Natural killer cell (primary cell): ENCODE data around the gene RGS8. TPM values are rescaled to one million over a fixed set of nuclear protein-coding genes. Genes with fewer than 3 reads are reported as not detected.

Experiments
- ATAC-seq, 3 donors: fragments of 150-1000 bp in 2 of 3; fragments of 200-7000 bp in 1 of 3; cut with Tn5 transposase; 1 replicate in 1 of 3; 2 replicates in 2 of 3; pipeline ENCODE4 v1.10.0; 2021; ENCODE audit warnings: mild to moderate bottlenecking in 2 of 3, moderate library complexity in 2 of 3
- DNase-seq, 2 donors: peaks; one replicate each; pipeline versions ENCODE4 v3.0.0 to v3.0.0-alpha.2; 2013 to 2021; ENCODE audit warnings: mixed read lengths in 1 of 2
- H3K27ac ChIP-seq: one replicate; pipeline ENCODE4 v1.5.1; 2013; ENCODE audit warnings: mild to moderate bottlenecking, low read length
- H3K27me3 ChIP-seq: one replicate; pipeline ENCODE4 v1.6.1; 2013; ENCODE audit warnings: low read length; ENCODE audit not compliant: control insufficient read depth, insufficient read depth
- H3K36me3 ChIP-seq: one replicate; pipeline ENCODE4 v1.6.1; 2013; ENCODE audit warnings: low read length; ENCODE audit not compliant: control insufficient read depth, insufficient read depth
- H3K4me1 ChIP-seq: one replicate; pipeline ENCODE4 v1.6.1; 2013; ENCODE audit warnings: low read length; ENCODE audit not compliant: control insufficient read depth, insufficient read depth
- H3K4me3 ChIP-seq: one replicate; pipeline ENCODE4 v1.5.1; 2013; ENCODE audit warnings: low read length
- H3K9me3 ChIP-seq: one replicate; pipeline ENCODE4 v1.6.1; 2013; ENCODE audit warnings: low read length; ENCODE audit not compliant: control insufficient read depth, insufficient read depth
- H3K27ac Mint-ChIP-seq, 2 donors: one replicate each; pipeline ENCODE4 v1.8.0; 2022; ENCODE audit warnings: mild to moderate bottlenecking in 2 of 2, mixed read lengths in 2 of 2, moderate library complexity in 1 of 2
- H3K27me3 Mint-ChIP-seq, 2 donors: one replicate each; pipeline ENCODE4 v1.8.0; 2022; ENCODE audit warnings: low read depth in 2 of 2, mixed read lengths in 2 of 2
- H3K36me3 Mint-ChIP-seq: one replicate; pipeline ENCODE4 v1.8.0; 2022; ENCODE audit warnings: mixed read lengths
- H3K4me1 Mint-ChIP-seq, 2 donors: one replicate each; pipeline ENCODE4 v1.8.0; 2022; ENCODE audit warnings: mixed read lengths in 2 of 2
- H3K4me3 Mint-ChIP-seq: one replicate; pipeline ENCODE4 v1.8.0; 2022; ENCODE audit warnings: mild to moderate bottlenecking, moderate library complexity, mixed read lengths
- H3K9me3 Mint-ChIP-seq, 2 donors: one replicate each; pipeline ENCODE4 v1.8.0; 2022; ENCODE audit warnings: mixed read lengths in 2 of 2
- CTCF ChIP-seq: fragments of 200-600 bp; IDR thresholded peaks from one replicate; pipeline ENCODE4 v1.8.0; 2022; ENCODE audit warnings: antibody characterized with exemption
- WGBS: methylation state at CpG from one replicate; pipeline ENCODE4 v1.1.7; 2013; ENCODE audit warnings: missing lambda C conversion rate; ENCODE audit not compliant: insufficient coverage; 5-methylcytosine and 5-hydroxymethylcytosine counted together
- intact Hi-C: fragments of 100-400 bp; cut with micrococcal nuclease; formaldehyde crosslinking; loops from one replicate; pipeline ENCODE4 v1.14.2; 2022
- total RNA-seq, 4 donors: library from RNA; stranded (reverse); fragments of 120-200 nt in 1 of 4; gene quantifications; one replicate each; pipeline versions ENCODE4 v1.2.3 to v1.2.4, GENCODE V29; 2013 to 2022

Gene RGS8
- total RNA-seq, 3 donors from 2014 or later (not counting 1 experiment from before 2014, with no cell fraction given): not detected

GRCh38 chr1:182670032-182670749, 14.2 kb downstream of the RGS8 start:
- no peak for DNase-seq
- no peaks in the 10 kb centered on the region for H3K4me1 Mint-ChIP-seq
- no peak overlapping the region for H3K27ac Mint-ChIP-seq
- no peaks in the 10 kb centered on the region for H3K36me3 Mint-ChIP-seq
- Histone ChIP-seq H3K36me3 (no peaks in the 10 kb centered on the region), H3K27ac (no peak overlapping the region), H3K9me3 (no peaks in the 10 kb centered on the region), H3K4me1 (no peaks in the 10 kb centered on the region), H3K27me3 (peaks cover 4% of the 10 kb centered on the region), H3K4me3 (no peak overlapping the region)
- no peak for ATAC-seq
- 90% methylated on average over 9 of the region's 11 CpGs for WGBS
- no peak overlapping the region for H3K4me3 Mint-ChIP-seq
- intact Hi-C loops: no loop called here
- peaks cover 24 to 54% of the 10 kb centered on the region in 2 donors for H3K27me3 Mint-ChIP-seq
- TF ChIP-seq CTCF: no peak
- no peaks in the 10 kb centered on the region for H3K9me3 Mint-ChIP-seq

DNA sequence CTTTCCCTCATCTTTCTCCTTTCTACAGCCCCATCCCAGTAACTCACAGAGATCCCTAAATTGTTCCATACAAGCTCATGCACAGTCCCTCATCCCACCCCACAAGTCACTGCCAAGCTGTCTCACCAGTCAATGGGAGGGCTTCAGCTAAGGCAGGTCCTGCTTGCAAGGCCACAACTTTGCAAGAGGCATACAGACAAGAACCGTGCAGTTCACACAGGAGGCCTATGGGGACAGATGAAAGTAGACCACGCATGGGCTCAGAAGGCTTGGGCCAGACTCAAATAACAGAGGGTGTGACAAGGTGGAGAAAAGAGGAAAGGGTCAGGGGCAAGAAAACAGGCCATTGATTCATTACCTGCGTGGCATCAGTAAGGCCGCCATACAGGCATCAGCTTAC, 15.1 kb downstream of the RGS8 start:
- no peak overlapping the region for H3K27ac ChIP-seq
- H3K27me3 ChIP-seq: peaks cover 4% of the 10 kb centered on the region
- Mint-ChIP-seq H3K4me3 (no peak overlapping the region), H3K27ac (no peak overlapping the region), H3K9me3 (no peaks in the 10 kb centered on the region), H3K27me3 (peaks cover 21 to 49% of the 10 kb centered on the region in 2 donors), H3K36me3 (no peaks in the 10 kb centered on the region), H3K4me1 (no peaks in the 10 kb centered on the region)
- DNase-seq: no peak
- ATAC-seq: no peak
- H3K9me3 ChIP-seq: no peaks in the 10 kb centered on the region
- intact Hi-C loops: no loop called here
- no peak overlapping the region for H3K4me3 ChIP-seq
- no peaks in the 10 kb centered on the region for H3K36me3 ChIP-seq
- no peak for TF ChIP-seq CTCF
- no peaks in the 10 kb centered on the region for H3K4me1 ChIP-seq
- WGBS: 97% methylated on average over 4 of the region's 4 CpGs

- intact Hi-C loops: no loop called here
- Histone ChIP-seq H3K9me3 (no peaks in the 10 kb centered on the region), H3K4me1 (no peaks in the 10 kb centered on the region), H3K36me3 (no peaks in the 10 kb centered on the region), H3K27ac (no peak overlapping the region), H3K27me3 (peaks cover 4% of the 10 kb centered on the region), H3K4me3 (no peak overlapping the region)
- H3K27ac Mint-ChIP-seq: no peak overlapping the region
- WGBS: 95% methylated on average over 11 of the region's 11 CpGs
- no peak overlapping the region for H3K4me3 Mint-ChIP-seq
- ATAC-seq: no peak
- DNase-seq: no peak
- H3K27me3 Mint-ChIP-seq: peaks cover 16 to 48% of the 10 kb centered on the region in 2 donors
- no peaks in the 10 kb centered on the region for H3K9me3 Mint-ChIP-seq
- H3K36me3 Mint-ChIP-seq: no peaks in the 10 kb centered on the region
- TF ChIP-seq CTCF: no peak
- no peaks in the 10 kb centered on the region for H3K4me1 Mint-ChIP-seq
These were observed 15.8 kb downstream of the RGS8 start for GRCh38 chr1:182668521-182669054.
